Thyroid gland (tissue), 4 donors: ENCODE results near the gene GAS2L1.

Experiments
- POLR2A ChIP-seq, 2 donors: fragments of 450-650 bp; IDR thresholded peaks; one replicate each; pipeline ENCODE4 v1.6.1; 2017; ENCODE audit warnings: antibody characterized with exemption in 2 of 2, mild to moderate bottlenecking in 2 of 2, moderate library complexity in 1 of 2
- TF ChIP-seq, protein P1 (sequence below), 6 experiments: fragments of 200-600 bp in 3 of 6; fragments of 450-650 bp in 3 of 6; sonication (generic) in 3 of 6; IDR thresholded peaks; one replicate each; pipeline ENCODE4 v1.5.1; 2016 to 2019; ENCODE audit warnings: antibody characterized with exemption in 6 of 6, mild to moderate bottlenecking in 2 of 6, inconsistent platforms in 1 of 6, moderate library complexity in 1 of 6

DNA sequence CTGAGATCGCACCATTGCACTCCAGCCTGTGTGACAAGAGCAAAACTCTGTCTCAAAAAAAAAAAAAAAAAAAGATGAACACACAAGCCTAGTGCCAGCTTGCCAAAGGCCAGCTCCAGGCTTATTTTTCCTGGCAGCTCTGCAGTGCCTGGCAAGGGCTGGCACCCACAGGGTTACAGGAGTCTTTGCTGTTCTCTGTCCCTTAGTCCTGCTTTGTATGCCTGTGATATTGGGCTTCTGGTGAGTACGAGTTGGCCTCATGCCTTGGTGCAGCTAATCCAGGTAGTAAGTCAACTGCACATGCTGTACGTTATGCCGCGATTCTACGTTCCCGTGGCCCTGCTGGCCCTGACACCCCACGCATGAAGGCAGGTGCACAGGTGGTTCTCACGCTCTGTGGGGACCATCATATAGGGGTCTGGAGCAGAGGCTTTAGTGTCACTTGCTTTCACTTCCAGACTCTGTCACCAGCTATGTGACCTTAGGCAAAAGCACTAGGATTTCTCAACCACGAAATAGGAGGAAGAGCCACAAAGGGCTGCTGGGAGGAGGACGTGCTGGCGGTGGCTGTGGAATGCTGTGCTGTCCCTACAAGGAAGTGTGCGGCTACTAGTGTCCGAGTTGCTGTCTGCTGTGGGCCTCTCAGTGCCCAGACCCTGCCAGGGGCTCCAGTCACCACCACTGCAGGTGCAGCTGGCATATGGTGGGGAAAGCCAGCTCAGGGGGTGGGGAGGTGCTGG lies 30.5 kb downstream of the GAS2L1 start:
- TF ChIP-seq, protein P1, sequence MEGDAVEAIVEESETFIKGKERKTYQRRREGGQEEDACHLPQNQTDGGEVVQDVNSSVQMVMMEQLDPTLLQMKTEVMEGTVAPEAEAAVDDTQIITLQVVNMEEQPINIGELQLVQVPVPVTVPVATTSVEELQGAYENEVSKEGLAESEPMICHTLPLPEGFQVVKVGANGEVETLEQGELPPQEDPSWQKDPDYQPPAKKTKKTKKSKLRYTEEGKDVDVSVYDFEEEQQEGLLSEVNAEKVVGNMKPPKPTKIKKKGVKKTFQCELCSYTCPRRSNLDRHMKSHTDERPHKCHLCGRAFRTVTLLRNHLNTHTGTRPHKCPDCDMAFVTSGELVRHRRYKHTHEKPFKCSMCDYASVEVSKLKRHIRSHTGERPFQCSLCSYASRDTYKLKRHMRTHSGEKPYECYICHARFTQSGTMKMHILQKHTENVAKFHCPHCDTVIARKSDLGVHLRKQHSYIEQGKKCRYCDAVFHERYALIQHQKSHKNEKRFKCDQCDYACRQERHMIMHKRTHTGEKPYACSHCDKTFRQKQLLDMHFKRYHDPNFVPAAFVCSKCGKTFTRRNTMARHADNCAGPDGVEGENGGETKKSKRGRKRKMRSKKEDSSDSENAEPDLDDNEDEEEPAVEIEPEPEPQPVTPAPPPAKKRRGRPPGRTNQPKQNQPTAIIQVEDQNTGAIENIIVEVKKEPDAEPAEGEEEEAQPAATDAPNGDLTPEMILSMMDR (IDR thresholded peaks at IDR 0.05), result no peak
- no peak for TF ChIP-seq POLR2A (IDR thresholded peaks at IDR 0.05)
